A549 (cell line): ENCODE measurements around the gene NOS2. TPM values are rescaled to one million over a fixed set of nuclear protein-coding genes. Genes with fewer than 3 reads are reported as not detected.

Experiments used
- ATAC-seq, 2 experiments: fragments of 200-7000 bp in 1 of 2; fragments of >200 bp in 1 of 2; cut with Nextera tagmentation in 1 of 2; cut with Tn5 transposase in 1 of 2; 3 replicates each; pipeline versions ENCODE4 v1.8.0 to v1.9.1; 2018 to 2020; ENCODE audit warnings: mild to moderate bottlenecking in 1 of 2, moderate library complexity in 1 of 2
- CTCF ChIA-PET: fragments of 300-600 bp; sonication (Branson Sonifier 250); formaldehyde crosslinking; extraction: SDS; loops from one replicate; lab custom pipeline; 2021; ENCODE audit warnings: antibody characterized with exemption, inconsistent platforms; lab: Yijun Ruan, JAX
- POLR2A ChIA-PET: fragments of 350-600 bp; formaldehyde crosslinking; extraction: SDS; loops from one replicate; lab custom pipeline; 2021; ENCODE audit warnings: antibody characterized with exemption, inconsistent platforms; lab: Yijun Ruan, JAX
- DNase-seq, 2 experiments: peaks; one replicate each; pipeline versions ENCODE4 v3.0.0 to v3.0.0-alpha.2; 2011 to 2016; ENCODE audit warnings: low read depth in 1 of 2, low spot score in 1 of 2
- FAIRE-seq: peaks from 2 replicates; lab custom pipeline; 2011; peaks lifted over from hg19 to GRCh38; lab: Jason Lieb, UNC
- H3K27ac ChIP-seq, 2 experiments: fragments of >200 bp; sonication (Bioruptor Twin); formaldehyde crosslinking; 3 replicates each; pipeline ENCODE4 v1.5.1; 2016 to 2017
- H3K4me1 ChIP-seq: fragments of >200 bp; sonication (Bioruptor Twin); formaldehyde crosslinking; 3 replicates; pipeline ENCODE4 v1.6.1; 2016
- H3K4me2 ChIP-seq: fragments of >200 bp; sonication (Bioruptor Twin); formaldehyde crosslinking; 3 replicates; pipeline ENCODE4 v1.6.1; 2016
- H3K4me3 ChIP-seq: fragments of >200 bp; sonication (Bioruptor Twin); formaldehyde crosslinking; 3 replicates; pipeline ENCODE4 v1.5.1; 2016
- H3K9me3 ChIP-seq: fragments of >200 bp; sonication (Bioruptor Twin); formaldehyde crosslinking; 3 replicates; pipeline ENCODE4 v1.6.1; 2016
- ATOH8 ChIP-seq: fragments of 250-450 bp; sonication (Bioruptor Pico); IDR thresholded peaks from 2 replicates; pipeline ENCODE4 v1.5.0; 2020; ENCODE audit warnings: low read depth, mild to moderate bottlenecking, moderate library complexity
- CBX2 ChIP-seq: fragments of 200-600 bp; sonication (generic); IDR thresholded peaks from 2 replicates; pipeline ENCODE4 v1.6.1; 2016; ENCODE audit warnings: low read depth, mild to moderate bottlenecking, borderline replicate concordance
- CHD4 ChIP-seq: fragments of 200-600 bp; sonication (generic); IDR thresholded peaks from 2 replicates; pipeline ENCODE4 v1.6.1; 2016; ENCODE audit warnings: antibody characterized with exemption, mild to moderate bottlenecking, borderline replicate concordance
- CTCF ChIP-seq: fragments of >200 bp; sonication (Bioruptor Twin); formaldehyde crosslinking; IDR thresholded peaks from 3 replicates; pipeline ENCODE4 v1.5.1; 2016
- ESRRA ChIP-seq: fragments of 150-350 bp; IDR thresholded peaks from 2 replicates; pipeline ENCODE4 v1.6.1; 2014; ENCODE audit warnings: mild to moderate bottlenecking, low read length, borderline replicate concordance
- FOSB ChIP-seq: fragments of 250-450 bp; sonication (Bioruptor Pico); IDR thresholded peaks from 2 replicates; pipeline ENCODE4 v1.5.0; 2020; ENCODE audit warnings: mild to moderate bottlenecking, moderate library complexity
- FOXS1 ChIP-seq: fragments of 250-450 bp; sonication (Bioruptor Pico); IDR thresholded peaks from 2 replicates; pipeline ENCODE4 v1.5.0; 2020; ENCODE audit warnings: mild to moderate bottlenecking, moderate library complexity
- GATA3 ChIP-seq: IDR thresholded peaks from 2 replicates; pipeline ENCODE4 v1.6.1; 2012; ENCODE audit warnings: borderline replicate concordance
- HEYL ChIP-seq: fragments of 250-450 bp; sonication (Bioruptor Pico); IDR thresholded peaks from 2 replicates; pipeline ENCODE4 v1.8.0; 2021; ENCODE audit warnings: mild to moderate bottlenecking, moderate library complexity
- HOXA7 ChIP-seq: fragments of 250-450 bp; sonication (Bioruptor Pico); IDR thresholded peaks from 2 replicates; pipeline ENCODE4 v1.5.0; 2020; ENCODE audit warnings: mild to moderate bottlenecking, moderate library complexity
- HOXB13 ChIP-seq: fragments of 250-450 bp; sonication (Bioruptor Pico); IDR thresholded peaks from 2 replicates; pipeline ENCODE4 v1.5.0; 2020; ENCODE audit warnings: low read depth, mild to moderate bottlenecking, moderate library complexity
- KDM5A ChIP-seq: fragments of 200-600 bp; sonication (generic); IDR thresholded peaks from 2 replicates; pipeline ENCODE4 v1.6.1; 2016; ENCODE audit warnings: antibody characterized with exemption, mild to moderate bottlenecking
- MAX ChIP-seq: IDR thresholded peaks from 2 replicates; pipeline ENCODE4 v1.6.1; 2012
- MAZ ChIP-seq: fragments of 150-350 bp; IDR thresholded peaks from 2 replicates; pipeline ENCODE4 v1.6.1; 2014; ENCODE audit warnings: antibody characterized with exemption, low read depth, low read length, borderline replicate concordance
- NR3C1 ChIP-seq: fragments of >200 bp; sonication (Bioruptor Twin); formaldehyde crosslinking; IDR thresholded peaks from 3 replicates; pipeline ENCODE4 v1.6.1; 2017
- RAD21 ChIP-seq, 2 experiments: fragments of >200 bp in 1 of 2; sonication (Bioruptor Twin) in 1 of 2; formaldehyde crosslinking in 1 of 2; IDR thresholded peaks in 1 of 2; conservative IDR thresholded peaks in 1 of 2; 2 replicates in 1 of 2; 3 replicates in 1 of 2; pipeline ENCODE4 v1.6.1; 2012 to 2018; ENCODE audit warnings: inconsistent platforms in 1 of 2
- RARB ChIP-seq: fragments of 250-450 bp; sonication (Bioruptor Pico); IDR thresholded peaks from 2 replicates; pipeline ENCODE4 v1.8.0; 2021; ENCODE audit warnings: mild to moderate bottlenecking, moderate library complexity
- RNF2 ChIP-seq: fragments of 200-600 bp; sonication (generic); IDR thresholded peaks from 2 replicates; pipeline ENCODE4 v1.6.1; 2016; ENCODE audit warnings: low read depth, mild to moderate bottlenecking, antibody characterized with exemption, moderate library complexity, borderline replicate concordance
- SMC3 ChIP-seq: fragments of >200 bp; sonication (Bioruptor Twin); formaldehyde crosslinking; IDR thresholded peaks from 3 replicates; pipeline ENCODE4 v1.6.1; 2018; ENCODE audit warnings: inconsistent platforms
- SREBF2 ChIP-seq: fragments of 450-650 bp; IDR thresholded peaks from 2 replicates; pipeline ENCODE4 v1.6.1; 2014; ENCODE audit warnings: mild to moderate bottlenecking, moderate library complexity
- TFCP2L1 ChIP-seq: fragments of 250-450 bp; sonication (Bioruptor Pico); IDR thresholded peaks from 2 replicates; pipeline ENCODE4 v1.5.0; 2021; ENCODE audit warnings: mild to moderate bottlenecking
- TP53 ChIP-seq: fragments of 250-450 bp; sonication (Bioruptor Pico); IDR thresholded peaks from 2 replicates; pipeline ENCODE4 v1.5.0; 2021; ENCODE audit warnings: mild to moderate bottlenecking, moderate library complexity
- ZFP36 ChIP-seq: fragments of 450-650 bp; IDR thresholded peaks from 2 replicates; pipeline ENCODE4 v1.6.1; 2014; ENCODE audit warnings: borderline replicate concordance; ENCODE audit not compliant: partially characterized antibody
- ZSCAN20 ChIP-seq: fragments of 250-450 bp; sonication (Bioruptor Pico); IDR thresholded peaks from 2 replicates; pipeline ENCODE4 v1.8.0; 2022; ENCODE audit warnings: mild to moderate bottlenecking, moderate library complexity
- WGBS: methylation state at CpG from one replicate; pipeline ENCODE4 v1.1.6; 2017; ENCODE audit errors: missing lambda C conversion rate; 5-methylcytosine and 5-hydroxymethylcytosine counted together
- polyA plus RNA-seq, 4 experiments: library from polyadenylated mRNA; depleted of rRNA in 3 of 4; stranded (reverse); fragments of >200 nt; fragmentation: RNase III in 1 of 4; extraction: RNeasy Plus Mini Kit Qiagen cat#74134 plus additional on column Dnase treatment in 1 of 4; gene quantifications; 2 replicates in 3 of 4; 3 replicates in 1 of 4; pipeline ENCODE4 v1.2.3, GENCODE V29; 2011 to 2017

NOS2 gene
- polyA plus RNA-seq, 2 of the 4 experiments (the other 2 are of a cell fraction): 0.08 to 0.17 TPM

- Histone ChIP-seq H3K4me2 (no peak overlapping the region), H3K27ac (no peak overlapping the region), H3K9me3 (no peaks in the 10 kb centered on the region), H3K4me3 (no peak overlapping the region)
- ATAC-seq: 0 out of 6 replicates have a peak, but pooled peaks of 1 of the 2 experiments have one; percentile 7
- DNase-seq: no peak
- TF ChIP-seq ESRRA: no peak
- no peak for TF ChIP-seq TP53 (CRISPR knock-in tag)
- TF ChIP-seq FOSB (CRISPR knock-in tag): no peak
- TF ChIP-seq MAZ: no peak
- no peak for TF ChIP-seq GATA3
- TF ChIP-seq TFCP2L1: no peak
- TF ChIP-seq CTCF: no peak
- no peak for TF ChIP-seq HOXA7 (CRISPR knock-in tag)
- TF ChIP-seq ATOH8 (CRISPR knock-in tag): no peak
- TF ChIP-seq FOXS1 (CRISPR knock-in tag): no peak
- TF ChIP-seq SMC3: no peak
- TF ChIP-seq HEYL (CRISPR knock-in tag): no peak
- no peak for TF ChIP-seq RNF2
- TF ChIP-seq SREBF2: no peak
- TF ChIP-seq, all 56 proteins: peak for 0
- FAIRE-seq: no peak
- CTCF ChIA-PET: interaction anchor here (0.5 to 4.8 kb wide), 5 partner anchors 16 to 91 kb away, joined by 3 to 23 read pairs (median 5); no protein-coding TSS in a partner anchor
- POLR2A ChIA-PET: no interaction called here
- 39% methylated on average over 3 of the region's 3 CpGs for WGBS
- peaks cover 9% of the 10 kb centered on the region; the same call in 2 of the 3 replicates for H3K4me1 ChIP-seq
Observed at GRCh38 chr17:27788919-27789318, 11.4 kb downstream of the NOS2 start.

- no peaks in the 10 kb centered on the region for H3K9me3 ChIP-seq
- H3K27ac ChIP-seq: no peak overlapping the region
- TF ChIP-seq NR3C1 (no peak), ZSCAN20 (CRISPR knock-in tag) (no peak), RAD21 (conservative IDR thresholded peaks at IDR 0.05 in 1 of 2, IDR thresholded peaks at IDR 0.05 in 1 of 2) (no peak), CHD4 (no peak), RARB (no peak), MAX (no peak), HOXB13 (CRISPR knock-in tag) (no peak), ZFP36 (no peak), CBX2 (no peak), KDM5A (no peak)
- H3K4me3 ChIP-seq: no peak overlapping the region
- POLR2A ChIA-PET: no interaction called here
- ATAC-seq (no peak; a peak in 1 of 6 replicates), FAIRE-seq (peak; percentile 46), DNase-seq (no peak)
- WGBS: 61% methylated on average over 9 of the region's 9 CpGs
- H3K4me1 ChIP-seq: peaks cover under 1% of the 10 kb centered on the region; the same call in 1 of the 3 replicates
- H3K4me2 ChIP-seq: no peak overlapping the region
- CTCF ChIA-PET: interaction anchor here (0.5 to 9.2 kb wide), 9 partner anchors 21 to 757 kb away, joined by 3 to 57 read pairs (median 10); partner anchors contain the start of gene LYRM9
Observed at GRCh38 chr17:27783440-27784350, 16.6 kb downstream of the NOS2 start.
